NCI-H774 (cell line): ENCODE measurements around the gene GNAT1.
A peak's percentile ranks its signal among the peaks of the same experiment; 100 is the strongest.
"Not testable (repeated sequence)": the region's sequence is repeated elsewhere in the genome, so short reads cannot be mapped to it uniquely, and the experiment has no call there.

Experiments
- DNase-seq: peaks from one replicate; lab custom pipeline; 2025; lab: John Stamatoyannopoulos, UW

Gene GNAT1

DNA sequence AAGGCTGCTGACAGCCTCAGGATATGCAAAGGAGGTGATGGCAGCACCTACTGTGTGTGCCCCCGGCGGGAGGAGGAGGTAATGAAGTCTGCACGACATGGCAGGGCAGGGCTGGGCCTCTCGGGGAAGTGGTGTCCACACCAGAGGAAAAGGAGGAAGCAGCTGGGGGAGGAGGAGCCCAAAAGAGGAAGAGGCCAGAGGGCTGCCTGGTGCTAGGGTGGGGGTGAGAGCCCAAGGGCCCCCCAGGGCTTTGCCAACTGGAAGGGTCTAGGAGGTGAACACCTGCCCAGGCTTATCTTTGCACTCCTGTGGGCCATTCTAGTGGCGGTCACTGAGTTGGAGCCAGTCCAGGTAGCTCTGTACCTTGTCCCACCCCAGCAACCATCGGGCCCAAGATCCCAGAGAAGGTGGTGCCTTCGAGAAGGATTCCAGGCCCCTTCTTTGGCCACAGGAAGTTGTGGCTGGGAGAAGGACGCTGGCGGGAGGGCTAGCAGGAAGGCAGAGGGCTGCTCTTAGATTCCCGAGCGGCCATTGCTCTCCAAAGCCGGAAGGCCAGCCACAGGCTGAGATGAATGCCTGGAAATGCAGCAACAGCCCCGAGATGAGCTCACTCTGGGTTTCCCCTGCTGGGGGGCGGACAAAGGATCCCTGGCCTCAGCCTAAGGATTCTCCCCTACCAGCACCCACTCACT lies 51.6 kb downstream of the GNAT1 start:
- no peak for DNase-seq

DNA sequence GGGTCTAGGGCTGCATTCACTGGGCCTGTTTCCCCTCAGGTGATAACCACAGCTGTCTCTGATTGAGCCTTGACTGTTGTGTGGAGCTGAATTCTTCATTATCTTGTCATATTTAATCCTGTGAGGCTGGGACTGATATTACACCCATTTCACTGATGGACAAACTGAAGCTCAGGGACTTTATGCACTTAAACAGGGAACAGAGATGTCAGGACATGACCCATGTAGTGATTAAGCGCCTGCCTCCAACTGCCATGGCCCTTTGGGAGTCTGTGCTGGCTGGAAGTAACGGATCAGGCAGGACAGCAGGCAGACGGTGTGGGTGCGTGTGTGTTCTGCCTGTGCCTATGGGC lies 52.1 kb downstream of the GNAT1 start:
- DNase-seq = no peak

DNA sequence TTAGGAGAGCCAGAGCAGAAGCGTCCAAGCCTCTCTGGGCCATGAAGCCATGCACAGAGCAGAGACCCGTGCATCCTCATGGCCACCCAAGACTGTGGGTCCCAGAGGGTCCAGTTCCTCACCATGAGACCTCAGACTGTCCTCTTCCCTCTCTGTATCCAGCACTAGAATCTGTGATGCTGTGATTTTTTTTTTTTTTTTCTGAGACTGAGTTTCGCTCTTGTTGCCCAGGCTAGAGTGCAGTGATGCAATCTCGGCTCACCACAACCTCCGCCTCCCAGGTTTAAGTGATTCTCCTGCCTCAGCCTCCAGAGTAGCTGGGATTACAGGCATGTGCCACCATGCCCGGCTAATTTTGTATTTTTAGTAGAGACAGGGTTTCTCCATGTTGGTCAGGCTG lies 53.4 kb downstream of the GNAT1 start:
- not testable (repeated sequence) for DNase-seq

DNA sequence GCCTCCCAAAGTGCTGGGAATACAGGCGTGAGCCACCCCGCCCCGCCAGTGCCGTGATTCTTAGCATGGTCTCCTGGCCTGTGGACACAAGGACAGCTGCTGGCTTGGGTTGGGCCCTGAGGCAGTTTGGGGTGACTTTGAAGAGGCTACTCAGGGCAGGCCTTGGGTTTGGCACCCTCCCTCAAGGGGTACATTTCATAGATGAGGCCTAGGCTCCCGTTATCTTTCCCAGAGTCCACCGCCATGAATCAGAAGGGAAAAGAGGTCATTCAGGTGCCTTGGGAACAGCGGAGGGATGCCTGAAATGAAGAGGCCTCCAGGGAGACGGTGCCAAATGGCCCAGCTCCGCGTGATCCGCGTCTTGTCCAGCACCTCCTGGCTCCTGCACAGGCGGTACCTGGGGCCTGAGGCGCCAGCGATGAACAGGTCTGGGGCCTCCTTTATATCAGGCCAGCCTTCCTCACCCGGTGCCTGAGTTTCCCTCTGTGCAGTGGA lies 53.9 kb downstream of the GNAT1 start:
- DNase-seq = no peak

DNA sequence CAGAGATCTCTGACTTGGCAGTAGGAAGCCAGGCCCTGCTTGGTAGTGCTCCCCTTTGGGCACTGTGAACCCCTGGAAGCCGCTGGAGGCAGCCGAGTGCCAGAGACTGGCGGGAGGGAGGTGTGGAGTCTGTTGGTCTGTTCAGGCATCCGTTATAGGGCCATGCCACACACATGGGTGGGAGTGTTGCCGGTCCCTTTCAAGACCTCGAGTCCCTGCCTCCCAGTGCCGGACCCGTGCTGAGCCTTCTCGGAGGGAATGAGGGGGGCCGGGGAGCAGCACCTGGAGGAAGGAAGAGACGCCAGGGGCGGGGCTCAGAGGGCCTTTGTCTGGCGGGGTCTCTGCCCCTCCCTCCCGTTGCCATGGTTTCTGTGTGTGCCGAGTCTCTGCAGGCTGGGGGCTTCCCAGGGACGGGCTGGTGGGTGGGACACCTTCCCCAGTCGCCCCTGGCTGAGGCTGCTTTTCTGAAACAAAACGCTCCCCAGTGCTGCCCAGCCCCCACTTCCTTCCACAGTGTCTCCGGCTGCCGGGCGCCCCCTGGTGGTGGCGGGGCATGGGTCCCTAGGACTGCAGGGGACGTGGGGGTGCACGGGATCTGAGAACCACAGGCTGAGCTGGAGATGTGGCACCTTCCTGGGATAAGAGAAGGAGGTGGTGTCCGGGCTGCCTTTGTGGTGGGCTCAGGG lies 54.6 kb downstream of the GNAT1 start:
- peak; percentile 17 for DNase-seq

DNA sequence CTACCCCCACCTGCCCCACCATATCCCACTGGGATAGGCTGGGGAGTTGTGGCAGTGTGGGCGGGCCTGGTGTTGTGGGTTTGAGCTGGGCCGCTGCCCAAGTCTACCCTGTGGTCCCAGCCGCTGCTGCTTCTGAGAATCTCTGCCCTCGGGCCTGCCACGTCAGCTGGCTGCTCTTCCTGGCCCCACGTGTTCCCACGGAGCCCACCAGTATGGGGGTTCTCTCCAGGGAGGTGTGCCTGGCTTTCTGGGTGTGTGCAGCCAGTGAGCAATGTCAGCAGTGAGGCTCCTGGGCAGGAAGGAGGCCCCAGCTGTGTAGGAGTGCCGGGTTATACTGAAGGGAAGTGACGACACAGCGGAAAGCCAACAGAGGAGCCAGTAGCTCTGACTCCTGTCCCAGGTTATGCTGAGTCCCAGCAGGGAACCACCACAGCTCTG lies 55.1 kb downstream of the GNAT1 start:
- DNase-seq = no peak
